IMR-90 (cell line): ENCODE measurements around the gene HACD2. TPM values are rescaled to one million over a fixed set of nuclear protein-coding genes. Genes with fewer than 3 reads are reported as not detected.

Experiments used
- ATAC-seq: fragments of 200-7000 bp; cut with Tn5 transposase; 2 replicates; pipeline ENCODE4 v1.9.1; 2020; ENCODE audit warnings: low read depth, mild to moderate bottlenecking, moderate library complexity
- BruUV-seq: library from RNA; stranded (reverse); fragments of 400-500 nt; replicated peaks from 2 replicates; lab custom pipeline; 2021; lab: Mats Ljungman, UMichigan
- CTCF ChIA-PET: fragments of 300-600 bp; formaldehyde crosslinking; extraction: SDS; loops from one replicate; lab custom pipeline; 2021; ENCODE audit warnings: antibody characterized with exemption; lab: Yijun Ruan, JAX
- POLR2A ChIA-PET: fragments of 300-600 bp; sonication (Branson Sonifier 250); formaldehyde crosslinking; loops from one replicate; lab custom pipeline; 2022; ENCODE audit warnings: antibody characterized with exemption; ENCODE audit not compliant: unreplicated experiment; lab: Charles Lee
- DNase-seq: peaks from one replicate; pipeline ENCODE4 v3.0.0; 2013
- H2AFZ ChIP-seq: replicated peaks from 2 replicates; pipeline ENCODE3; 2013; ENCODE audit warnings: low read length, mild to moderate bottlenecking; ENCODE audit not compliant: poor library complexity
- H2AK5ac ChIP-seq: 2 replicates; pipeline ENCODE4 v1.6.1; 2013; ENCODE audit warnings: low read depth, low read length, inconsistent platforms
- H2AK9ac ChIP-seq: replicated peaks from 2 replicates; pipeline ENCODE3; 2013; ENCODE audit warnings: mild to moderate bottlenecking, low read depth, low read length, moderate library complexity; ENCODE audit not compliant: poor library complexity
- H2BK120ac ChIP-seq: 2 replicates; pipeline ENCODE4 v1.6.1; 2013; ENCODE audit warnings: low read depth, low read length, inconsistent platforms
- H2BK15ac ChIP-seq: 3 replicates; pipeline ENCODE4 v1.6.1; 2013; ENCODE audit warnings: low read depth, low read length, inconsistent platforms
- H2BK20ac ChIP-seq: 2 replicates; pipeline ENCODE4 v1.6.1; 2013; ENCODE audit warnings: low read depth, mild to moderate bottlenecking, inconsistent platforms, low read length, moderate library complexity
- H2BK5ac ChIP-seq: 2 replicates; pipeline ENCODE4 v1.6.1; 2013; ENCODE audit warnings: mild to moderate bottlenecking, low read depth, low read length, inconsistent platforms; ENCODE audit not compliant: poor library complexity, severe bottlenecking
- H3K14ac ChIP-seq: replicated peaks from 2 replicates; pipeline ENCODE4 v1.6.1; 2013; ENCODE audit warnings: low read depth, low read length, inconsistent platforms
- H3K18ac ChIP-seq: 2 replicates; pipeline ENCODE4 v1.6.1; 2013; ENCODE audit warnings: low read depth, low read length, control low read depth
- H3K23ac ChIP-seq: 2 replicates; pipeline ENCODE4 v1.6.1; 2013; ENCODE audit warnings: low read depth, low read length, inconsistent platforms
- H3K27ac ChIP-seq: 2 replicates; pipeline ENCODE4 v1.5.1; 2013; ENCODE audit warnings: mild to moderate bottlenecking, control low read depth, low read length; ENCODE audit not compliant: insufficient read depth
- H3K27me3 ChIP-seq: 2 replicates; pipeline ENCODE4 v1.6.1; 2013; ENCODE audit warnings: low read length; ENCODE audit not compliant: control insufficient read depth, insufficient read depth
- H3K36me3 ChIP-seq: 2 replicates; pipeline ENCODE4 v1.6.1; 2013; ENCODE audit warnings: low read length, mixed read lengths; ENCODE audit not compliant: control insufficient read depth, insufficient read depth
- H3K4ac ChIP-seq: 2 replicates; pipeline ENCODE4 v1.6.1; 2013; ENCODE audit warnings: low read depth, low read length, inconsistent platforms
- H3K4me1 ChIP-seq: 2 replicates; pipeline ENCODE4 v1.6.1; 2013; ENCODE audit warnings: low read length, mixed read lengths; ENCODE audit not compliant: control insufficient read depth, insufficient read depth
- H3K4me2 ChIP-seq: 2 replicates; pipeline ENCODE4 v1.6.1; 2013; ENCODE audit warnings: low read depth, mild to moderate bottlenecking, control low read depth, low read length, moderate library complexity
- H3K4me3 ChIP-seq: 2 replicates; pipeline ENCODE4 v1.5.1; 2013; ENCODE audit warnings: low read depth, mild to moderate bottlenecking, control low read depth, low read length, moderate library complexity; ENCODE audit not compliant: insufficient read depth
- H3K56ac ChIP-seq: 2 replicates; pipeline ENCODE4 v1.6.1; 2013; ENCODE audit warnings: low read length, inconsistent platforms; ENCODE audit not compliant: insufficient read depth; ENCODE audit errors: extremely low read depth
- H3K79me1 ChIP-seq, 2 experiments: 2 replicates each; pipeline ENCODE4 v1.6.1; 2013; ENCODE audit warnings: low read length in 2 of 2, inconsistent platforms in 1 of 2, low read depth in 1 of 2
- H3K9ac ChIP-seq: 2 replicates; pipeline ENCODE4 v1.6.1; 2013; ENCODE audit warnings: low read depth, low read length, control low read depth
- H3K9me1 ChIP-seq: 2 replicates; pipeline ENCODE4 v1.6.1; 2013; ENCODE audit warnings: low read length, inconsistent platforms; ENCODE audit not compliant: insufficient read depth
- H3K9me3 ChIP-seq: 2 replicates; pipeline ENCODE4 v1.6.1; 2013; ENCODE audit warnings: low read length; ENCODE audit not compliant: control insufficient read depth, insufficient read depth
- H4K20me1 ChIP-seq: 2 replicates; pipeline ENCODE4 v1.6.1; 2013; ENCODE audit warnings: low read length, inconsistent platforms; ENCODE audit not compliant: insufficient read depth
- H4K5ac ChIP-seq: 2 replicates; pipeline ENCODE4 v1.6.1; 2013; ENCODE audit warnings: mild to moderate bottlenecking, low read depth, low read length, control low read depth
- H4K8ac ChIP-seq, 2 experiments: 2 replicates each; pipeline ENCODE4 v1.6.1; 2013; ENCODE audit warnings: low read depth in 2 of 2, low read length in 2 of 2, control low read depth in 1 of 2, inconsistent platforms in 1 of 2
- H4K91ac ChIP-seq: 2 replicates; pipeline ENCODE4 v1.6.1; 2013; ENCODE audit warnings: low read depth, low read length, inconsistent platforms; ENCODE audit not compliant: insufficient read depth
- BHLHE40 ChIP-seq: fragments of 150-350 bp; IDR thresholded peaks from 2 replicates; pipeline ENCODE4 v1.6.1; 2016; ENCODE audit warnings: mild to moderate bottlenecking, low read depth, low read length
- CHD1 ChIP-seq: IDR thresholded peaks from 2 replicates; pipeline ENCODE4 v1.6.1; 2012; ENCODE audit warnings: low read depth, low read length, improper control_type of control experiment
- MAFK ChIP-seq: IDR thresholded peaks from 2 replicates; pipeline ENCODE4 v1.6.1; 2012; ENCODE audit warnings: low read depth, low read length, improper control_type of control experiment
- MAZ ChIP-seq: IDR thresholded peaks from 2 replicates; pipeline ENCODE4 v1.6.1; 2012; ENCODE audit warnings: low read depth, mild to moderate bottlenecking, low read length, improper control_type of control experiment, moderate library complexity, borderline replicate concordance
- MXI1 ChIP-seq: IDR thresholded peaks from 2 replicates; pipeline ENCODE4 v1.6.1; 2012; ENCODE audit warnings: low read depth, mild to moderate bottlenecking, low read length, moderate library complexity, borderline replicate concordance
- NFE2L2 ChIP-seq: fragments of 150-350 bp; IDR thresholded peaks from 2 replicates; pipeline ENCODE4 v1.6.1; 2016; ENCODE audit warnings: low read depth, mild to moderate bottlenecking, low read length
- POLR2A ChIP-seq: IDR thresholded peaks from 2 replicates; pipeline ENCODE4 v1.6.1; 2012; ENCODE audit warnings: mild to moderate bottlenecking, low read depth, low read length
- RAD21 ChIP-seq: IDR thresholded peaks from 2 replicates; pipeline ENCODE4 v1.6.1; 2012; ENCODE audit warnings: low read length, improper control_type of control experiment
- RCOR1 ChIP-seq: IDR thresholded peaks from 2 replicates; pipeline ENCODE4 v1.6.1; 2012; ENCODE audit warnings: mild to moderate bottlenecking, low read length, improper control_type of control experiment; ENCODE audit not compliant: insufficient replicate concordance
- SMC3 ChIP-seq: fragments of 150-350 bp; IDR thresholded peaks from 2 replicates; pipeline ENCODE4 v1.6.1; 2016; ENCODE audit warnings: low read depth, mild to moderate bottlenecking, antibody characterized with exemption, low read length, moderate library complexity
- WGBS, 2 experiments: methylation state at CpG; one replicate each; pipeline versions ENCODE4 v1.1.5 to v1.1.7; 2013; ENCODE audit warnings: missing lambda C conversion rate in 2 of 2; ENCODE audit not compliant: insufficient read length in 1 of 2; ENCODE audit errors: extremely low coverage in 2 of 2; 5-methylcytosine and 5-hydroxymethylcytosine counted together
- dilution Hi-C: fragments of 300-500 bp; cut with HindIII; formaldehyde crosslinking; loops from one replicate; pipeline ENCODE4 v1.14.3; 2018; ENCODE audit warnings: low sequenced_read_pairs; ENCODE audit not compliant: unreplicated experiment
- in situ Hi-C: fragments of 300-500 bp; cut with MboI; formaldehyde crosslinking; loops from 3 replicates; pipeline ENCODE4 v1.14.3; 2019; ENCODE audit warnings: low sequenced_read_pairs, inconsistent platforms, mixed read lengths
- intact Hi-C: fragments of 100-400 bp; cut with micrococcal nuclease; formaldehyde crosslinking; loops from 2 replicates; pipeline ENCODE4 v1.10.0; 2022
- polyA plus RNA-seq, 3 experiments: library from polyadenylated mRNA; depleted of rRNA; stranded (reverse); fragments of >200 nt; gene quantifications; 2 replicates each; pipeline ENCODE4 v1.2.3, GENCODE V29; 2012; ENCODE audit warnings: low replicate concordance in 1 of 3
- total RNA-seq: library from RNA; depleted of rRNA; stranded (reverse); fragments of >200 nt; gene quantifications from 2 replicates; pipeline ENCODE4 v1.2.3, GENCODE V29; 2012

HACD2 gene
- total and polyA plus RNA-seq, 2 of the 4 experiments (the other 2 are of a cell fraction): 21.5 to 22.6 TPM

- Histone ChIP-seq H3K4me1 (no peaks in the 10 kb centered on the region), H3K36me3 (peaks cover 5% of the 10 kb centered on the region), H3K9ac (no peak overlapping the region), H2AFZ (no peak overlapping the region), H2BK20ac (no peak overlapping the region), H2AK9ac (no peak overlapping the region), H3K14ac (no peak overlapping the region), H2BK5ac (no peak overlapping the region), H3K9me3 (no peaks in the 10 kb centered on the region), H2AK5ac (no peak overlapping the region), H4K20me1 (no peaks in the 10 kb centered on the region), H2BK15ac (no peak overlapping the region), H3K4me3 (no peak overlapping the region), H3K4ac (no peak overlapping the region), H3K56ac (no peak overlapping the region), H2BK120ac (no peak overlapping the region), H4K91ac (no peak overlapping the region), H4K5ac (no peak overlapping the region), H3K27me3 (no peaks in the 10 kb centered on the region), H4K8ac (no peak overlapping the region), H3K27ac (no peak overlapping the region), H3K23ac (no peak overlapping the region; the same call in 1 of the 2 replicates), H3K4me2 (no peak overlapping the region), H3K9me1 (peaks cover 4% of the 10 kb centered on the region; the same call in 1 of the 2 replicates), H3K18ac (no peak overlapping the region), H3K79me1 (peaks cover 0 to 11% of the 10 kb centered on the region in 2 experiments; a peak in 3 of 4 replicates)
- CTCF ChIA-PET: no interaction called here
- dilution Hi-C loops: no loop called here
- DNase-seq (no peak), ATAC-seq (no peak)
- no TSS peak for BruUV-seq
- 100% methylated on average over 2 of the region's 4 CpGs; no CpG with 5 or more reads in 1 of the 2 experiments for WGBS, 2 experiments
- in situ Hi-C loops: no loop called here
- POLR2A ChIA-PET: no interaction called here
- no peak for TF ChIP-seq POLR2A
- no peak for TF ChIP-seq MXI1
- TF ChIP-seq RAD21: no peak
- TF ChIP-seq CHD1: no peak
- TF ChIP-seq MAFK: no peak
- TF ChIP-seq SMC3: no peak
- TF ChIP-seq NFE2L2: no peak
- TF ChIP-seq MAZ: no peak
- no peak for TF ChIP-seq BHLHE40
- no peak for TF ChIP-seq RCOR1
- intact Hi-C loops: no loop called here
These were observed 62.4 kb downstream of the HACD2 start for GRCh38 chr3:123522320-123523022.
